HG02759 (cell line): ENCODE data around the gene NPEPL1.
"Not testable (repeated sequence)": the region's sequence is repeated elsewhere in the genome, so short reads cannot be mapped to it uniquely, and the experiment has no call there.

Experiments used
- ATAC-seq: cut with Tn5 transposase; IDR thresholded peaks from one replicate; pipeline ENCODE4 v1.9.1; 2021; ENCODE audit warnings: mild to moderate bottlenecking, moderate library complexity; ENCODE audit not compliant: unreplicated experiment

Gene NPEPL1

GRCh38 chr20:58712151-58712791, 19.7 kb downstream of the NPEPL1 start:
- ATAC-seq: no peak

DNA sequence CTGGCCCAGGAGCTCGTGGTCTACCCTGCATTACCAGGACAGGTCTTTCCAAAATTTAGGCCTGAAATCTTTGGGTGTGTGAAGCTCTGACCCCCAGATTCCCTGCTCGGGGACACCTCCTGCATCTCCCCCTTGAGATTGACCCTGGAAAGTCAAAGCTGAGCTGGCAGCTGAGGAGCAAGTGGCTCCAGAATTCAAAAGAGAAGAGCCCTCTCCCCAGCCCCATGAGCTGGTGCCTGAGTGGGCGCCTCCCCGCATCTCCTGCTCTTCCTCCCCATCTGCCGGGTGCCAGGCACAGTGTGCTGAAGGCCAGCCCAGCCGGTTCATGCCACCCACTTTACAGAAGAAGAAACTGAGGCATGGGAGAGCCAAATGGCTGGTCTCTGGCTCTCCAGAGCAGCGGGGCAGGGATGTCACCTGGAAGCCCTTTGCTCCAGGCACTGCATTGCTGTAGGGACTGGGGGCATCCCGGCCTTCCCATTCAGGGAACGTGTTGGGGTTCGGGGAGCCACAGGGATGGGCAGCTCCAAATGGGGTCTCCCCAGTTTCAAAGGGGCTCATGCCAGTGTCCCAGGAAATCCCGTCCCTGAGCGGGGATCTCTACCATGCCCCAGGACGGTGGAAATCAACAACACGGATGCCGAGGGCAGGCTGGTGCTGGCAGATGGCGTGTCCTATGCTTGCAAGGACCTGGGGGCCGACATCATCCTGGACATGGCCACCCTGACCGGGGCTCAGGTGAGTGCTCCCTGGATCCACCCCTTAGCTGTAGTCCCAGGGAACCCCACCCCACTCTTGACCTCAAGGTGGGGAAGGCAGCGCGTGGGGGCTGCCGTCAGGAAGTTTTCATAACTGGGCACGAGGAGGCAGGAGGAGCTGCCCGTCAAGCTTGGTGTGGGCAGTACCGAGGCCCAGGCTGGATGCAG, 20.5 kb downstream of the NPEPL1 start:
- no peak for ATAC-seq

- no peak for ATAC-seq
These were observed 21.3 kb downstream of the NPEPL1 start for GRCh38 chr20:58713801-58714339.

- ATAC-seq: no peak
These were observed 21.8 kb downstream of the NPEPL1 start for GRCh38 chr20:58714340-58714922.

GRCh38 chr20:58714923-58715351, 22.3 kb downstream of the NPEPL1 start:
- no peak for ATAC-seq

DNA sequence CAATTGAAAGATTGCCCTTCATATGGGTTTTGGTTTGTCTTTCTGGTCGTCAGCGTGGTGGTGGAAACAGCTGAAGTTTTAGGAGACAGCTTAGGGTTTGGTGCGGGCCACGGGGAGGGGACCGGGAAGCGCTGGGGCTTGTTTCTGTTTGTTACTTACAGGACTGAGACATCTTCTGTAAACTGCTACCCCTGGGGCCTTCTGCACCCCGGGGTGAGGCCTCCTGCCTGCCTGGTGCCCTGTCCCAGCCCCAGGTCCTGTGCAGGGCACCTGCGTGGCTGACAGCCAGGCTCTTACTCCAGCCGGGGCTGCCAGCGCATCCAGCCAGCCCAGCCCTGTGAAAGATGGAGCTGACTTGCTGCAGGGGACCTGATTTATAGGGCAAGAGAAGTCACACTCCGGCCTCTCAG, 22.8 kb downstream of the NPEPL1 start:
- no peak for ATAC-seq

DNA sequence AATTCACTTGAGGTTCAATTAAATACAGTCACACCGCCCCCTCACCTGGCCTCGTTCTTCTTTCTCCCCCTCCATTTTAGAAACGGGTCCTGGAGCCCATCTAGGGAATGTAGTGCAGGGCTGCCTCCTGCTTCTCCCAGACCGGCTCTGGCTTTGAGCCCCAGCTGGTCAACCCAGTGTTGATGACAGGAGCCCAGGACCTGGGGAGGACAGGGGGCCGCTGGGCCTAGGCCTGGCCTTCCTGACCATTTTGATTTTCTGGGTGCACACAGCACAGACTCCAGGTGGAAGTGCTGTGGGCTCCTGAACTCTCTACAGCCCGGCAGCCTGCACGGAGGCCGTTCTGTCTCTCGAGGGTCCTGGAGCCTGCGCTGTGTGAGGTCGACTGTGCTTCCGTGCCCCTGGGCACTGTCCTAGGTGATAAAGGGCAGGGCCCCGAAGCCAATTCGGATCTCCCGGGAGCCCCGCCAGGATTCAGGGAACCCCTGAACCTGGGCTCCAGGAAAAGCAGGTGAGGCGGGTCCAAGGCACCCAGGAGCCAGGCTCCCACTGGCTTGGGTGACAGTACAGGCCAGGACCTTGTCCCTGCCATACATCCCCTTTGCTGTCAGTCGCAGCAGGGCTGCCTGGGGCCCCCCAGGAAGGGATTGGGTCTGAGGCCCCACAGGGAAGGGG, 23.3 kb downstream of the NPEPL1 start:
- ATAC-seq: no peak

DNA sequence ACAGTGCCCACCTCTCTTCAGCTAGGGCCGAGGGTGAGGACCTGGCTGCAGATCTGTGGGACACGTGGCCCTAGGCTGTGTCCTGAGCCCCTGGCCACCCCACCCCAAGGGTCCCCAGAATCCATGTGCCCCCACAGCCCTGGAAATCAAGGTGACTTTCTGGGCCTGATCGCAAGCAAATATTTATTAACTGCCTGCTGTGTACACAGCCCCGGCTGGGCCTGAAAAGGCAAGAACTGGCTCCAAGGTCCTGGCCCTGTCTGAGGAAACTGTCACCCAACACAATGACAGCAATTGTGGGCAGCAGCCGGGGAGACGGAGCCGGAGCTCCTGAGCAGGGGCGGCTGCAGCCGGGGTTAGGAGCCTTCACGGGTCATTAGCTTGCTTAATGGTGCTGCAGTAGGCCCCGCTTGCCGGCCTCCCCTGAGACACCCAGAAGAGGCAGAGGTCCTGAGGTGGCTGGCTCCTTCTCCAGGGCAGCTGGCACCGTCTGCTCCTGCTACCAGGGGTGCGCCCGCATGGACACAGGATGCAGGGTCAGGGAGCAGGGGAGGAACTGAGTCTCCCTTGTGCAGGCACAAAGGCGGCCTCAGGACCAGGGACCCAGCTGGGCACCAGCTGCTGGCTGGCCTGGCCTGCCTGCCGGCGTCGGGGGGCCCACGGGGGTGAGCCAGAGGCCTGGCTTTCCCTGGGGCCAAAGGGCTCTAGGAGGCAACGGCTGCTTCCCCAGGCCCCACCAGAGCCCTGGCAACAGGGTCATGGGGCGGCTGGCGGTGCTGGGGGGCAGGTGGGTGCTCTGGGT, 24.1 kb downstream of the NPEPL1 start:
- ATAC-seq: no peak

GRCh38 chr20:58717278-58718091, 24.9 kb downstream of the NPEPL1 start:
- no peak for ATAC-seq

DNA sequence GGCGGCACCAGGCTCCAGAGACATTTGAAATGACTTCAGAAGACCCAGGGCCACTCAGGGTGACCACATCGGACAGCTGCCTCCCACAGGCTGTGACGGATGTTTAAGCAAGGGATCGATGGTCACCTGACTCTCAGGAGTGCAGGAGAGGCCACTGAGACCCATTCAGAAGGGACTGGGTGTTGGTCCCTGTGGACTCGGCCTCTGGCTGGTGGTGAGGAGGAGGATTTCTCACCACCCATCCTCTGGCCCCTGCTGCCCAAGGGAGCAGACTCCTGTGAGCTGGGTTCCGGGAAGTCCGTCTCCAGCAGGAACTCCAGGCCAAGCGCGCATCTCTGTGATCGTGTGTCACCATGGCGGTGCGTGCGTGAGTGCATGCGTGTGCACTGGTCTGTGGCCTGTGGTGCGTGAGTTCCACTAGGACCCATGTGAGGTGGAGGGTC, 25.5 kb downstream of the NPEPL1 start:
- no peak for ATAC-seq

GRCh38 chr20:58718729-58719128, 26.1 kb downstream of the NPEPL1 start:
- ATAC-seq: no peak

GRCh38 chr20:58719258-58719657, 26.7 kb downstream of the NPEPL1 start:
- no peak for ATAC-seq

GRCh38 chr20:58719971-58720371, 27.4 kb downstream of the NPEPL1 start:
- ATAC-seq: no peak

- ATAC-seq: no peak
These were observed 28.3 kb downstream of the NPEPL1 start for GRCh38 chr20:58720890-58721289.

DNA sequence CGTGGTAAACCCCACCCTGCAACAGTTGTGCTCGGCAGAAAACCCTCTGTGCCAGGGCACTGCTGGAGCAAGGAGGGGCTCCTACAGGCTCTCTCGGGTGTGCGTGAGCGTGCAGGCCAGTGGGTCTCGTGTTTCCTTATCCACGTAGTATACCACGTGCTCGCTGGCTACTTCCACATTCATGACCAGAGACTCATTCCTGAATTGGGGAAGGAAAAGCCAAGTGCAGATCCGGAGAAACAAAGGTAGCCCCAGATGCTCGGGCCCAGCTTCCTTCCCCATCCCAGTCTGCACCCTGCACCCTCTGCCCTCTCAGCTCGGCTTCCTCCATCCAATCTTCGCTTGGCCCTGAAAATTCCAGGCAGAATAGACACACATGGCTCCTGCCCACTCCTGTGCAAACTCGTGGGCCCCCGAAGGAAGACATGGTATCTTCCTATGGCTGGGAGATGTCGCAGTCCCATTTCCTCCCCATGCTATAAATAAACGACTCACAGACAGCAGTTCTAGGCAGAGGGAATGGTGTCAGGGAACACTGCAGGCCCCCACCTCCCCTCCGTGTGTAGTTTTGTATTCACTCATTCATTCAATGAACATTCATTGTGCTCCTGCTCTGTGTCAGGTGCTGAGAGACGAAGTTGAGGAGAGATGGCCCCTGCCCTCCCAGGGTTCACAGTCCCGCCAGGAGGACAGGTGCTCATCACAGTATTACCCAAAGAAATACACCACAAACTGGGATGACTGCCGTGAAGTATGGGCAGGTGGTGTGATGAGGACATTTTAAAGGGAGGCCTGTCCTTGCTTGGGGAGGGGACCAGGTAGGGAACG, 29.6 kb downstream of the NPEPL1 start:
- no peak for ATAC-seq

GRCh38 chr20:58722877-58723627, 30.5 kb downstream of the NPEPL1 start:
- ATAC-seq: no peak

GRCh38 chr20:58723628-58723984, 31.0 kb downstream of the NPEPL1 start:
- no peak for ATAC-seq

DNA sequence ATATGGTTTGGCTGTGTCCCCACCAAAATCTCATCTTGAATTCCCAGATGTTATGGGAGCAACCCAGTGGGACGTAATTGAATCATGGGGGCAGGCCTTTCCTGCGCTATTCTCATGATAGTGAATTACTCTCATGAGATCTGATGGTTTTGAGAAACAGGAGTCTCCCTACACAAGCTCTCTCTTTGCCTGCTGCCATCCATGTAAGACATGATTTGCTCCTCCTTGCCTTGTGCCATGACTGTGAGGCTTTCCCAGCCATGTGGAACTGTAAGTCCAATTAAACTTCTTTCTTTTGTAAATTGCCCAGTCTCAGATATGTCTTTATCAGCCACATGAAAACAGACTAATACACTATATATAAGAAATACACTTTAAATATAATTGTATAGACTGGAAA, 33.6 kb downstream of the NPEPL1 start:
- not testable (repeated sequence) for ATAC-seq
